ENCODE results near the gene CDKN2C.

GRCh38 chr1:50976111-50976889 lies 6.3 kb downstream of the CDKN2C start:
- TF ChIP-seq, protein P1, sequence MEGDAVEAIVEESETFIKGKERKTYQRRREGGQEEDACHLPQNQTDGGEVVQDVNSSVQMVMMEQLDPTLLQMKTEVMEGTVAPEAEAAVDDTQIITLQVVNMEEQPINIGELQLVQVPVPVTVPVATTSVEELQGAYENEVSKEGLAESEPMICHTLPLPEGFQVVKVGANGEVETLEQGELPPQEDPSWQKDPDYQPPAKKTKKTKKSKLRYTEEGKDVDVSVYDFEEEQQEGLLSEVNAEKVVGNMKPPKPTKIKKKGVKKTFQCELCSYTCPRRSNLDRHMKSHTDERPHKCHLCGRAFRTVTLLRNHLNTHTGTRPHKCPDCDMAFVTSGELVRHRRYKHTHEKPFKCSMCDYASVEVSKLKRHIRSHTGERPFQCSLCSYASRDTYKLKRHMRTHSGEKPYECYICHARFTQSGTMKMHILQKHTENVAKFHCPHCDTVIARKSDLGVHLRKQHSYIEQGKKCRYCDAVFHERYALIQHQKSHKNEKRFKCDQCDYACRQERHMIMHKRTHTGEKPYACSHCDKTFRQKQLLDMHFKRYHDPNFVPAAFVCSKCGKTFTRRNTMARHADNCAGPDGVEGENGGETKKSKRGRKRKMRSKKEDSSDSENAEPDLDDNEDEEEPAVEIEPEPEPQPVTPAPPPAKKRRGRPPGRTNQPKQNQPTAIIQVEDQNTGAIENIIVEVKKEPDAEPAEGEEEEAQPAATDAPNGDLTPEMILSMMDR (IDR thresholded peaks at IDR 0.05): no peak
- no peak for TF ChIP-seq EP300 (IDR thresholded peaks at IDR 0.05)
- no peak for TF ChIP-seq POLR2A (IDR thresholded peaks at IDR 0.05)

All from stomach (tissue), 4 donors.